HL-60 (cell line): ENCODE data around the gene IL37.
"Not testable (repeated sequence)": the region's sequence is repeated elsewhere in the genome, so short reads cannot be mapped to it uniquely, and the experiment has no call there.

Source experiments
- DNase-seq, 2 experiments: peaks; one replicate each; pipeline ENCODE4 v3.0.0-alpha.2; 2010 to 2020; ENCODE audit warnings: low read depth in 1 of 2, low spot score in 1 of 2
- H3K27ac ChIP-seq: fragments of 250-450 bp; sonication (Bioruptor Pico); replicated peaks from 2 replicates; pipeline ENCODE4 v1.5.1; 2020; ENCODE audit warnings: mild to moderate bottlenecking, moderate library complexity
- H3K27me3 ChIP-seq: fragments of 250-450 bp; sonication (Bioruptor Pico); 2 replicates; pipeline ENCODE4 v1.5.1; 2021; ENCODE audit warnings: mild to moderate bottlenecking, moderate library complexity; ENCODE audit not compliant: insufficient read depth, poor library complexity, severe bottlenecking
- H3K4me3 ChIP-seq: replicated peaks from 2 replicates; pipeline ENCODE4 v1.5.1; 2011; ENCODE audit warnings: mild to moderate bottlenecking, control low read depth, low read length; ENCODE audit not compliant: insufficient read depth
- GABPA ChIP-seq: IDR thresholded peaks from 2 replicates; pipeline ENCODE4 v1.6.1; 2012; ENCODE audit warnings: low read depth
- POLR2AphosphoS5 ChIP-seq: IDR thresholded peaks from 2 replicates; pipeline ENCODE4 v1.6.1; 2012; ENCODE audit warnings: low read depth
- SPI1 ChIP-seq: IDR thresholded peaks from 2 replicates; pipeline ENCODE4 v1.6.1; 2012; ENCODE audit warnings: low read depth, mild to moderate bottlenecking, borderline replicate concordance
- TF ChIP-seq, protein P1 (sequence below): IDR thresholded peaks from 2 replicates; pipeline ENCODE4 v1.6.1; 2012; ENCODE audit warnings: low read depth; ENCODE audit not compliant: insufficient replicate concordance
- TF ChIP-seq, protein P2 (sequence below): IDR thresholded peaks from one replicate; pipeline ENCODE4 v1.5.1; 2011; ENCODE audit warnings: low read length, control low read depth, inconsistent platforms; ENCODE audit not compliant: insufficient read depth

IL37 gene

DNA sequence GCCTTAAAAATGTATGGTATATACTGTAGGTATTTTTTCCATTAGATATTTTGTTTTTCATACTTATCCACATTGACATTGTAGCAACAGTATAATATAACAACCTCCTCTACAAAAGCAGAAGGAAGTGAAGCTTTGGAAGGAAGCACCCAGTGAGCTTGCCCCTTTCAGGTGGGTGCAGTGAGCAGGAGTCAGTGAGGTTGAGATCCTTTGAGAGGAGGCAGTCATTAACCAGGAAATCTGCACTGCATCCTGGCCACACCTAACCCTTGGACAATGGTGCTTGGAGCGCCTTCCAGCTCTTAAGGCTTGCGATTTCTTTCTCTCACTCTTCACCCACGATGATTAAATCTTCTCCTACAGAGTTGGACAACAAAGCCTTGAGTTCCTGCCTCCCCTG is 13.9 kb downstream of the IL37 start:
- peak in 1 of 2 experiments; percentile 14 for DNase-seq
- no peak overlapping the region for H3K4me3 ChIP-seq

DNA sequence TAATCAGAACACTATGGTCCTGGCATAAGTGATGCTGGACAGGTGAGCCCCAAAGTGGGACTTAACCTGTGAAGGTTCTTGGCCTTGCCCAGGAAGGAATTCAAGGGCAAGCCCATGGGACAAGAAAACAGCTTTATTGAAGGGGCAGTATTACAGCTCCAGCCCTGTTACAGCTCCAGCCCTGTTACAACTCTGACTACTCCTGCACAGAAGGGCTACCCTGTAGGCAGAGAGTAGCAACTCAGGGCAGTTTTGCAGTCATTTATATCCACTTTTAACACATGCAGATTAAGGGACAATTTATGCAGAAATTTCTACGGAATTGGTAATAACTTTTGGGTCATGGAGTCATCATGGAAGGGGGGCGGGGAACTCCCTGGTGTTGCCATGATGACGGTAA is 15.7 kb downstream of the IL37 start:
- Histone ChIP-seq H3K4me3 (no peak overlapping the region), H3K27ac (no peak overlapping the region), H3K27me3 (no peaks in the 10 kb centered on the region)
- DNase-seq: no peak
- TF ChIP-seq GABPA (no peak), SPI1 (no peak), POLR2AphosphoS5 (no peak)
- TF ChIP-seq, protein P1, sequence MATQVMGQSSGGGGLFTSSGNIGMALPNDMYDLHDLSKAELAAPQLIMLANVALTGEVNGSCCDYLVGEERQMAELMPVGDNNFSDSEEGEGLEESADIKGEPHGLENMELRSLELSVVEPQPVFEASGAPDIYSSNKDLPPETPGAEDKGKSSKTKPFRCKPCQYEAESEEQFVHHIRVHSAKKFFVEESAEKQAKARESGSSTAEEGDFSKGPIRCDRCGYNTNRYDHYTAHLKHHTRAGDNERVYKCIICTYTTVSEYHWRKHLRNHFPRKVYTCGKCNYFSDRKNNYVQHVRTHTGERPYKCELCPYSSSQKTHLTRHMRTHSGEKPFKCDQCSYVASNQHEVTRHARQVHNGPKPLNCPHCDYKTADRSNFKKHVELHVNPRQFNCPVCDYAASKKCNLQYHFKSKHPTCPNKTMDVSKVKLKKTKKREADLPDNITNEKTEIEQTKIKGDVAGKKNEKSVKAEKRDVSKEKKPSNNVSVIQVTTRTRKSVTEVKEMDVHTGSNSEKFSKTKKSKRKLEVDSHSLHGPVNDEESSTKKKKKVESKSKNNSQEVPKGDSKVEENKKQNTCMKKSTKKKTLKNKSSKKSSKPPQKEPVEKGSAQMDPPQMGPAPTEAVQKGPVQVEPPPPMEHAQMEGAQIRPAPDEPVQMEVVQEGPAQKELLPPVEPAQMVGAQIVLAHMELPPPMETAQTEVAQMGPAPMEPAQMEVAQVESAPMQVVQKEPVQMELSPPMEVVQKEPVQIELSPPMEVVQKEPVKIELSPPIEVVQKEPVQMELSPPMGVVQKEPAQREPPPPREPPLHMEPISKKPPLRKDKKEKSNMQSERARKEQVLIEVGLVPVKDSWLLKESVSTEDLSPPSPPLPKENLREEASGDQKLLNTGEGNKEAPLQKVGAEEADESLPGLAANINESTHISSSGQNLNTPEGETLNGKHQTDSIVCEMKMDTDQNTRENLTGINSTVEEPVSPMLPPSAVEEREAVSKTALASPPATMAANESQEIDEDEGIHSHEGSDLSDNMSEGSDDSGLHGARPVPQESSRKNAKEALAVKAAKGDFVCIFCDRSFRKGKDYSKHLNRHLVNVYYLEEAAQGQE: no peak
- TF ChIP-seq, protein P2, sequence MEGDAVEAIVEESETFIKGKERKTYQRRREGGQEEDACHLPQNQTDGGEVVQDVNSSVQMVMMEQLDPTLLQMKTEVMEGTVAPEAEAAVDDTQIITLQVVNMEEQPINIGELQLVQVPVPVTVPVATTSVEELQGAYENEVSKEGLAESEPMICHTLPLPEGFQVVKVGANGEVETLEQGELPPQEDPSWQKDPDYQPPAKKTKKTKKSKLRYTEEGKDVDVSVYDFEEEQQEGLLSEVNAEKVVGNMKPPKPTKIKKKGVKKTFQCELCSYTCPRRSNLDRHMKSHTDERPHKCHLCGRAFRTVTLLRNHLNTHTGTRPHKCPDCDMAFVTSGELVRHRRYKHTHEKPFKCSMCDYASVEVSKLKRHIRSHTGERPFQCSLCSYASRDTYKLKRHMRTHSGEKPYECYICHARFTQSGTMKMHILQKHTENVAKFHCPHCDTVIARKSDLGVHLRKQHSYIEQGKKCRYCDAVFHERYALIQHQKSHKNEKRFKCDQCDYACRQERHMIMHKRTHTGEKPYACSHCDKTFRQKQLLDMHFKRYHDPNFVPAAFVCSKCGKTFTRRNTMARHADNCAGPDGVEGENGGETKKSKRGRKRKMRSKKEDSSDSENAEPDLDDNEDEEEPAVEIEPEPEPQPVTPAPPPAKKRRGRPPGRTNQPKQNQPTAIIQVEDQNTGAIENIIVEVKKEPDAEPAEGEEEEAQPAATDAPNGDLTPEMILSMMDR: no peak

More for the DNA sequence above, 13.9 kb downstream of the IL37 start:
- Histone ChIP-seq H3K27me3 (no peaks in the 10 kb centered on the region), H3K27ac (no peak overlapping the region)
- TF ChIP-seq SPI1: peak; percentile 26; the same call in 1 of the 2 replicates
- no peak for TF ChIP-seq GABPA

DNA sequence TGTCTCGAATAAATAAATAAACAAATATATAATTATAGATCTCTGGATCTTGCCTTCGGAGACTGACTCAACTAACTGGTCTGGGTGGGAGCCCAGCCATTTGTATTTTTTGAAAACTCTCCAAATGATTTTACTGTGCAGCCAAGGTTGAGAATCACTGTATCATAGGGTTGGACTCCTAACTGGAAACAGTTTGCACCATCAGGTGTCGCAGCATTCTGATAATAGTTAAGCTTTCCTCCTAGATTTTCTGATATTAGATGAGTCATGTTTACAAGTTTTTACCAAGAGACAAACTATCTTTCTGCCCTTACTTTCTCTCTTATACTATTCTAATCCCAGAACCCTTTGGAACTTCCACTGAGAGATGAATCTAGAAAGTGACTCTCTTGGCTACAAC is 16.8 kb downstream of the IL37 start:
- Histone ChIP-seq H3K4me3 (no peak overlapping the region), H3K27me3 (no peaks in the 10 kb centered on the region), H3K27ac (no peak overlapping the region)
- DNase-seq: no peak
- TF ChIP-seq POLR2AphosphoS5 (no peak), GABPA (no peak), SPI1 (no peak)
- TF ChIP-seq, protein P1: no peak
- TF ChIP-seq, protein P2: no peak

DNA sequence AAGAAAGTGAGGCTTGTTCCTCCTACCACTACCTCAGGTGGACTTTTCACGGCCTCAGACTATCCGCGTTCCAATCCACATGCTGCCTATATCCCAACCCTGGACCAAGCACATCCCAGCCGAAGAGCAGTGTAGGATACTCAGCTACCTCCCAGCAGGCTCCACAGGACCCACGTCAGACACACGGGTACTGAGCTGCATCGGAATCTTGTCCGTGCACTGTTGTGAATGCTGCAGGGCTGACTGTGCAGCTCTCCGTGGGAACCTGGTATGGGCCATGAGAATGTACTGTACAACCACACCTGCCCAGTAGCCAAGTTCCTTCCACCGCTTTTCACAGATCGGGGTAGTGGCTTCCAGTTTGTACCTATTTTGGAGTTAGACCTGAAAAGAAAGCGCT is 22.3 kb downstream of the IL37 start:
- TF ChIP-seq POLR2AphosphoS5 (no peak), GABPA (no peak), SPI1 (no peak)
- TF ChIP-seq, protein P2: no peak
- TF ChIP-seq, protein P1: no peak
- Histone ChIP-seq H3K27ac (no peak overlapping the region), H3K27me3 (no peaks in the 10 kb centered on the region), H3K4me3 (no peak overlapping the region)
- no peak for DNase-seq

DNA sequence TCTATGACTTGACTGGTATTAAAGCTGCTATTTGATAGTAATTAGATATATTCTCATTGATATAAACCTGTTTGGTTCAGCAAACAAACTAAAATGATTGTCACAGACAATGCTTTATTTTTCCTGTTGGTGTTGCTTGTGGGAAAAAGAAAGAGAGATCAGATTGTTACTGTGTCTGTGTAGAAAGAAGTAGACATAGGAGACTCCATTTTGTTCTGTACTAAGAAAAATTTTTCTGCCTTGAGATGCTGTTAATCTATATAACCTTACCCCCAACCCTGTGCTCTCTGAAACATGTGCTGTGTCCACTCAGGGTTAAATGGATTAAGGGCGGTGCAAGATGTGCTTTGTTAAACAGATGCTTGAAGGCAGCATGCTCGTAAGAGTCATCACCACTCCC is 23.2 kb downstream of the IL37 start:
- H3K4me3 ChIP-seq, H3K27ac ChIP-seq, H3K27me3 ChIP-seq, DNase-seq: not testable (repeated sequence)
